B cell (primary cell): ENCODE measurements around the gene AUTS2. TPM values are rescaled to one million over a fixed set of nuclear protein-coding genes. Genes with fewer than 3 reads are reported as not detected.

Source experiments
- ATAC-seq: fragments of 200-7000 bp; cut with Tn5 transposase; one replicate; pipeline ENCODE4 v1.10.0; 2021; ENCODE audit warnings: low read depth, mild to moderate bottlenecking, moderate number of reproducible peaks, moderate library complexity
- CTCF ChIA-PET: fragments of 350-600 bp; sonication (Branson Sonifier 250); formaldehyde crosslinking; loops from one replicate; lab custom pipeline; 2021; ENCODE audit warnings: antibody characterized with exemption, inconsistent platforms; lab: Charles Lee
- POLR2A ChIA-PET: fragments of 350-600 bp; sonication (Branson Sonifier 250); formaldehyde crosslinking; loops from one replicate; lab custom pipeline; 2021; ENCODE audit warnings: antibody characterized with exemption; lab: Charles Lee
- DNase-seq: peaks from one replicate; pipeline ENCODE4 v3.0.0; 2013
- H2AFZ ChIP-seq: 2 replicates; pipeline ENCODE4 v1.6.1; 2012; ENCODE audit warnings: mild to moderate bottlenecking, low read depth, low read length; ENCODE audit not compliant: insufficient read depth, poor library complexity, severe bottlenecking
- H3K27ac ChIP-seq, 2 donors: 1 replicate in 1 of 2; 2 replicates in 1 of 2; pipeline ENCODE4 v1.5.1; 2012 to 2013; ENCODE audit warnings: low read length in 2 of 2, mild to moderate bottlenecking in 2 of 2, moderate library complexity in 1 of 2
- H3K27me3 ChIP-seq, 4 experiments: fragments of 200-600 bp in 1 of 4; sonication (generic) in 1 of 4; replicated peaks in 1 of 4; 1 replicate in 2 of 4; 2 replicates in 2 of 4; pipeline versions ENCODE4 v1.6.1 to v1.7.0; 2013 to 2016; ENCODE audit warnings: low read length in 3 of 4, mild to moderate bottlenecking in 2 of 4, mixed read lengths in 1 of 4, moderate library complexity in 1 of 4; ENCODE audit not compliant: insufficient read depth in 4 of 4, control insufficient read depth in 3 of 4; ENCODE audit errors: control extremely low read depth in 1 of 4
- H3K36me3 ChIP-seq, 2 experiments: replicated peaks in 1 of 2; 1 replicate in 1 of 2; 2 replicates in 1 of 2; pipeline versions ENCODE4 v1.6.1 to v1.7.1; 2013; ENCODE audit warnings: low read length in 1 of 2; ENCODE audit not compliant: insufficient read depth in 2 of 2, control insufficient read depth in 1 of 2; ENCODE audit errors: control extremely low read depth in 1 of 2, extremely low read depth in 1 of 2
- H3K4me1 ChIP-seq, 2 donors: fragments of 200-600 bp in 1 of 2; sonication (generic) in 1 of 2; 1 replicate in 1 of 2; 2 replicates in 1 of 2; pipeline versions ENCODE4 v1.5.1 to v1.6.1; 2013 to 2017; ENCODE audit warnings: low read length in 2 of 2; ENCODE audit not compliant: control insufficient read depth in 2 of 2, insufficient read depth in 2 of 2
- H3K4me2 ChIP-seq: replicated peaks from 2 replicates; pipeline ENCODE3; 2012; ENCODE audit warnings: mild to moderate bottlenecking, low read depth, low read length; ENCODE audit not compliant: poor library complexity, severe bottlenecking
- H3K4me3 ChIP-seq, 5 experiments: fragments of 200-600 bp in 1 of 5; sonication (generic) in 1 of 5; 1 replicate in 3 of 5; 2 replicates in 2 of 5; pipeline versions ENCODE4 v1.5.1 to v1.7.0; 2011 to 2016; ENCODE audit warnings: low read length in 4 of 5, mild to moderate bottlenecking in 4 of 5, low read depth in 2 of 5, control low read depth in 1 of 5, moderate library complexity in 1 of 5; ENCODE audit not compliant: insufficient read depth in 1 of 5; ENCODE audit errors: control extremely low read depth in 1 of 5, extremely low read depth in 1 of 5
- H3K79me2 ChIP-seq: fragments of 200-600 bp; sonication (generic); one replicate; pipeline ENCODE4 v1.6.0; 2016; ENCODE audit warnings: low read length; ENCODE audit not compliant: control insufficient read depth, insufficient read depth
- H3K9ac ChIP-seq: fragments of 200-600 bp; sonication (generic); 2 replicates; pipeline ENCODE4 v1.6.1; 2017; ENCODE audit warnings: mild to moderate bottlenecking, low read length, moderate library complexity
- H3K9me3 ChIP-seq, 3 donors: one replicate each; pipeline versions ENCODE4 v1.6.1 to v1.7.1; 2013; ENCODE audit warnings: low read length in 2 of 3; ENCODE audit not compliant: control insufficient read depth in 2 of 3, insufficient read depth in 1 of 3; ENCODE audit errors: control extremely low read depth in 1 of 3
- H4K20me1 ChIP-seq: 2 replicates; pipeline ENCODE4 v1.6.0; 2012; ENCODE audit warnings: mild to moderate bottlenecking, low read length; ENCODE audit not compliant: insufficient read depth, control insufficient read depth, poor library complexity, severe bottlenecking
- H3K27ac Mint-ChIP-seq: one replicate; pipeline ENCODE4 v1.8.0; 2021; ENCODE audit warnings: mixed read lengths
- H3K27me3 Mint-ChIP-seq: one replicate; pipeline ENCODE4 v1.8.0; 2021; ENCODE audit warnings: mixed read lengths
- H3K4me1 Mint-ChIP-seq: one replicate; pipeline ENCODE4 v1.8.0; 2021; ENCODE audit warnings: mixed read lengths
- H3K4me3 Mint-ChIP-seq: one replicate; pipeline ENCODE4 v1.8.0; 2021; ENCODE audit warnings: mixed read lengths
- H3K9me3 Mint-ChIP-seq: one replicate; pipeline ENCODE4 v1.8.0; 2022; ENCODE audit warnings: mixed read lengths; ENCODE audit not compliant: insufficient read depth
- CTCF ChIP-seq: fragments of 200-600 bp; IDR thresholded peaks from one replicate; pipeline ENCODE4 v1.8.0; 2022; ENCODE audit warnings: antibody characterized with exemption, mild to moderate bottlenecking
- EZH2 ChIP-seq: IDR thresholded peaks from 2 replicates; pipeline ENCODE4 v1.6.1; 2012; ENCODE audit warnings: borderline replicate concordance, low read depth, mild to moderate bottlenecking, moderate library complexity, low read length; ENCODE audit not compliant: insufficient read depth, poor library complexity, severe bottlenecking
- WGBS: methylation state at CpG from one replicate; pipeline ENCODE4 v1.1.5; 2013; ENCODE audit warnings: missing lambda C conversion rate; ENCODE audit not compliant: insufficient coverage; 5-methylcytosine and 5-hydroxymethylcytosine counted together
- intact Hi-C: fragments of 100-400 bp; cut with micrococcal nuclease; formaldehyde crosslinking; loops from one replicate; pipeline ENCODE4 v1.10.0; 2022
- polyA plus RNA-seq: library from polyadenylated mRNA; depleted of rRNA; stranded (reverse); fragments of >200 nt; gene quantifications from 2 replicates; pipeline ENCODE4 v1.2.3, GENCODE V29; 2012
- total RNA-seq, 2 donors: library from RNA; stranded (reverse); fragments of 120-200 nt in 1 of 2; gene quantifications; 1 replicate in 1 of 2; 2 replicates in 1 of 2; pipeline versions ENCODE4 v1.2.3 to v1.2.4, GENCODE V29; 2013 to 2022

The AUTS2 gene
- total and polyA plus RNA-seq, 2 donors (not counting 1 experiment from before 2014, with no cell fraction given): 22.3 to 35.0 TPM

- Mint-ChIP-seq H3K4me1 (peaks cover 46% of the 10 kb centered on the region), H3K27ac (peak overlapping the region; percentile 93), H3K27me3 (no peaks in the 10 kb centered on the region), H3K9me3 (no peaks in the 10 kb centered on the region), H3K4me3 (peak overlapping the region; percentile 17)
- Histone ChIP-seq H3K4me2 (peak overlapping the region; percentile 63), H3K79me2 (no peaks in the 10 kb centered on the region), H2AFZ (no peak overlapping the region), H4K20me1 (no peaks in the 10 kb centered on the region), H3K9me3 (no peaks in the 10 kb centered on the region), H3K4me1 (peaks cover 39 to 44% of the 10 kb centered on the region in 2 donors), H3K36me3 (no peaks in the 10 kb centered on the region), H3K4me3 (no peak overlapping the region), H3K27me3 (no peaks in the 10 kb centered on the region), H3K9ac (no peak overlapping the region), H3K27ac (peak overlapping the region in 1 of 2 donors; percentile 71)
- DNase-seq: no peak
- TF ChIP-seq EZH2: no peak
- no peak for TF ChIP-seq CTCF
- 78% methylated on average over 4 of the region's 8 CpGs for WGBS
- ATAC-seq: no peak
- POLR2A ChIA-PET: no interaction called here
- CTCF ChIA-PET: no interaction called here
- intact Hi-C loops: no loop called here
Measured at GRCh38 chr7:70457883-70458680, 859.8 kb downstream of the AUTS2 start.

DNA sequence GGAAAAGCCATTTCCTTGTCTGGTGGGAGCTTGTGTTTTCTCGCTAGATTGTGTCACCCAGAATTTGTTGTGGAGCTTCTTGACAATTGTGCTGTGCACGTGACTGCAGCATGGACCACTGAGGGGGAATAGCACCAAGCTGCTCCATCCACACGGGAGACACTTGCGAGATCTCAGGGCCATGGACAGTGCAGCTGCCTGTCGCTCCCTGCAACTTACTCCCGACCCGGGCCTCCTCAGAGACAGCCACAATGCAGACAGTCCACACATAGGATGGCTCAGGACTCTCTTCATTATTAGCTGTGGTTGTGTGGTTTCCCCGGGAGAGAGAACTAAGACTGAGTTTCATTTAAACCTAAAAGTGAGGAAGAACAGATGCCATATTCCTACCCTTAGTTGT is 860.5 kb downstream of the AUTS2 start:
- H3K27ac ChIP-seq: no peak overlapping the region
- Mint-ChIP-seq H3K9me3 (no peaks in the 10 kb centered on the region), H3K4me3 (no peak overlapping the region), H3K27ac (peak overlapping the region; percentile 15), H3K27me3 (no peaks in the 10 kb centered on the region), H3K4me1 (peaks cover 46% of the 10 kb centered on the region)
- H2AFZ ChIP-seq: no peak overlapping the region
- no peak overlapping the region for H3K4me2 ChIP-seq
- TF ChIP-seq EZH2: no peak
- TF ChIP-seq CTCF: no peak
- H3K9me3 ChIP-seq: no peaks in the 10 kb centered on the region
- H3K4me1 ChIP-seq: peaks cover 39 to 44% of the 10 kb centered on the region in 2 donors
- H3K9ac ChIP-seq: no peak overlapping the region
- DNase-seq (no peak), ATAC-seq (no peak)
- intact Hi-C loops: no loop called here
- H3K79me2 ChIP-seq: no peaks in the 10 kb centered on the region
- H3K36me3 ChIP-seq: no peaks in the 10 kb centered on the region
- no peaks in the 10 kb centered on the region for H4K20me1 ChIP-seq
- 96% methylated on average over 4 of the region's 8 CpGs for WGBS
- H3K4me3 ChIP-seq: no peak overlapping the region
- H3K27me3 ChIP-seq: no peaks in the 10 kb centered on the region
- POLR2A ChIA-PET: no interaction called here
- CTCF ChIA-PET: no interaction called here
